T1000 (cell line): ENCODE data around the gene PTPN3.
"Not testable (repeated sequence)": the region's sequence is repeated elsewhere in the genome, so short reads cannot be mapped to it uniquely, and the experiment has no call there.

Experiments used
- DNase-seq: peaks from one replicate; lab custom pipeline; 2025; ENCODE audit warnings: mixed read lengths; lab: John Stamatoyannopoulos, UW

The PTPN3 gene

DNA sequence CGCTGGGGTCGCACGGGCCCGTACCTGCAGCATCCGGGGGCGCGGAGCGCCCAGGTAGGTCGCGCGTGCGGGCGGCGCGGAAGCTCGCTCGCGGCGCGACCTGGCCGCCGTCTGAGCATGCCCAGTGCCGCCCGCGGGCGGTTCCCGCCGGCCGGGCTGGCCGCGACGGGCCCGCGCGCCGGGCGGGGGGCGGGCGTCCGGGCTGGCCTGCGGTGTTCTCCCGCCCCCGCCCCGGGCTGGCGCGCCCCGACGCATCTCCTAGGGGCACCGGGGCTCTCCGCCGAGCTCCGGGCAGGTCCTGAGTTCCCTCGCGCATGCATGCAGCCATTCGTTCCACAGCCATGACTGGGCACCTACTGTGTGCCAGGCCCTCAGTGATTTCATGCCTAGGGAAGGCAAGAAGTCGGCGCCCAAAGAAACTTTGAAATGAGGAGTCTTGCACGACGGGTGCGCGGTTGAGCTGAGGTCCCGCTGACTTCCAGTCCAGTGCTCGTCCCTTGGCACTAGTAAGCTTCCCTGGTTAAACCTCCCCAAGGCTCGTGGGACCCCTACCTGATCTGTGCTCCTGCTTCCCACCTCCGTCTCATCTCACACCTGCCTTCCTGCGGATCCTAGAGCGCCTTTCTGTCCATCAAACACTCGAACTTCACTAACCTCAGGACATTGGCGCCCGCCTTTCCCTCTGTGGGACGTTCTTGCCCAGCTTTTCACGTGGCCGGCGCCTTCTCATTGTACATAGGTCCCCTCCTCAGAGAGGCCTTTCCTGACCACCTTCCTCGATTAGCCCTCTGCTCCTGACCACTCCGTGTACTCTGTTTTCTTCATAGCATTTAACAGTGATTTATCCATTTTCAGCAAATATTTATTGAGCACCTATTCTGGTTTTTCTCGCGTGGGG is at the start of gene PTPN3:
TSS of gene PTPN3 (minus strand) at position 113 of the 898 bp plus-strand sequence. CDS start 34,873 bp downstream, outside the sequence.
- DNase-seq, result no peak

DNA sequence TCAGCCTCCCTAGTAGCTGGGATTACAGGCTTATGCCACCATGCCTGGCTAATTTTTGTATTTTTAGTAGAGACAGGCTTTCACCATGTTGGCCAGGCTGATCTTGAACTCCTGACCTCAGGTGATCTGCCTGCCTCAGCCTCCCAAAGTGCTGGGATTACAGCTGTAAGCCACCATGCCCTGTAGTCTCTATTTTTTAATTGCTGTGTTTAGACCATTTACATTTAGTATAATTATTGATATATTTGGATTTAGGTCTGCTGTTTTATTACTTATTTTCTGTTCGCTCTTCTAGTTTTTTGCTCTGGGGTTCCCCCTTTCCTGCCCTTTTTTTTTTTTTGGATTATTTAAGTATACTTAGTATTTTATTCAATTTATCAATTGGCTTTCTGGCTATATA is 46.8 kb upstream of the PTPN3 start:
- not testable (repeated sequence) for DNase-seq

DNA sequence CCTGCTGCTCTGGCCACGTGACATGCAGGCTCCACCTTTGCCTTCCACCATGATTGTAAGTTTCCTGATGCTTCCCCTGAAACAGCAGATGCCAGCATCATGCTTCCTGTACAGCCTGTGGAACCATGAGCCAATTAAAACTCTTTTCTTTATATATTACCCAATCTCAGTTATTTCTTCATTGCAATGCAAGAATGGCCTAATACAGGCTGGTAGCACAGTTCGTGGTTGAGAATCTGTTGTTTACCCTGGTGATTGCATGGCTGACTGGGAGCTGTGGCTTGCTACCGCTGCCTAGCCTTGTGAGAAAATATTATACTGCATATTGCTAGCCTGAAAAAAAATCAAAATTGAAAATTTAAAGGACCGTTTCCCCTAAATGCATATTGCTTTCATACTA is 44.8 kb upstream of the PTPN3 start:
- no peak for DNase-seq

DNA sequence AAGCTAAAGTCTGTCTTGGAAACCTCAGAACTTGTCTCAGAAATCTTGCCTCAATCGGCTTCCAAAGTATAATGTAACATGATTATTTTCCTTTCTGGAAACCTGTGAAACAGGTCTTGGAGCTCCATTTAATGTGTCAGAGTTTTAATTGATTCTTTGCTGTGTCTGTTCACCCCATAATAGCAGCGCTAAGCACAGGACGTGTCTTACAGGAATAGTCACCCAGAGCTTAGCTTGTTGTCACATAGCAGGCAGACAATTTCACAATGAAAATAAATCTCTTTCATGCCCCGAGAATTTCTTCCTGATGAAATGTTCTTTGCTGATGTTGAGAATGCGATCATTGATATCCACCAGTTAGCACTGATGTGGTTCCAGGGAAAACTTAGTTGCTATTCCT is 40.2 kb upstream of the PTPN3 start:
- DNase-seq, result no peak

DNA sequence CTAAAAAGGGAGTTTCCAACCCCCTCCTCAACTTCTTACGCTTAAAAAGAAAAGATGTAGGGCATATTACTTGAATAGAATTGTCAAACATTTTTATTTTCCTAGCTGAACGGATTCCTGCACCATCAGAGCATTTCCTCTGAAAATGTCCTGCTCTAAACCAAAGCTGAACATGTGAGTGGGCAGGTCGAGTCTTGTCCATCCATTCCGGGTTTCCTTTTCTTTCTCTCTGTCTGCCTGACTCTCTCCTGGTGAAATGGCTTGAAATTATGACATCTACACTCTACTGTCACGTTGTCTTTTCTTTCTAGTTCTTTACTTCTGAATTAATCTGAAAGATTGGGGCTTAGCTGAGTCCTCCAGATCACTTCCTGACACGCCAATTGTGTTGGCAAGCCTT is 39.2 kb upstream of the PTPN3 start:
- no peak for DNase-seq

- no peak for DNase-seq
Measured at GRCh38 chr9:109536859-109537258, 38.8 kb upstream of the PTPN3 start.

DNA sequence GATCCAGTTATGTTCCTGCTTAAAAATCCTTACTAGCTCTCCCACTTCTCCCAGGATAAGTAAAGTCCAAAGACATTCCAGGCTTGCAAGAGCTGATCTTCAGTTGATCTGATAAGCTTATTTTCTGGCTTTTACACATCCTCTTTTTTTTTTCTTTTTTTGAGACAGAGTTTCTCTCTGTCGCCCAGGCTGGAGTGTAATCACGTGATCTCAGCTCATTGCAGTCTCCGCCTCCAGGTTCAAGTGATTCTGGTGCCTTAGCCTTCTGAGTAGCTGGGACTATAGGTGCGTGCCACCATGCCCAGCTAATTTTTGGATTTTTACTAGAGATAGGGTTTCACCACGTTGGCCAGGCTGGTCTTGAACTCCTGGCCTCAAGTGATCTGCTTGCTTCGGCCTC is 37.3 kb upstream of the PTPN3 start:
- no peak for DNase-seq

- DNase-seq, result no peak
Measured at GRCh38 chr9:109534151-109534550, 36.0 kb upstream of the PTPN3 start.

- DNase-seq, result not testable (repeated sequence)
Measured at GRCh38 chr9:109532652-109533051, 34.5 kb upstream of the PTPN3 start.

GRCh38 chr9:109522106-109522505 is 24.0 kb upstream of the PTPN3 start:
- DNase-seq, result no peak

DNA sequence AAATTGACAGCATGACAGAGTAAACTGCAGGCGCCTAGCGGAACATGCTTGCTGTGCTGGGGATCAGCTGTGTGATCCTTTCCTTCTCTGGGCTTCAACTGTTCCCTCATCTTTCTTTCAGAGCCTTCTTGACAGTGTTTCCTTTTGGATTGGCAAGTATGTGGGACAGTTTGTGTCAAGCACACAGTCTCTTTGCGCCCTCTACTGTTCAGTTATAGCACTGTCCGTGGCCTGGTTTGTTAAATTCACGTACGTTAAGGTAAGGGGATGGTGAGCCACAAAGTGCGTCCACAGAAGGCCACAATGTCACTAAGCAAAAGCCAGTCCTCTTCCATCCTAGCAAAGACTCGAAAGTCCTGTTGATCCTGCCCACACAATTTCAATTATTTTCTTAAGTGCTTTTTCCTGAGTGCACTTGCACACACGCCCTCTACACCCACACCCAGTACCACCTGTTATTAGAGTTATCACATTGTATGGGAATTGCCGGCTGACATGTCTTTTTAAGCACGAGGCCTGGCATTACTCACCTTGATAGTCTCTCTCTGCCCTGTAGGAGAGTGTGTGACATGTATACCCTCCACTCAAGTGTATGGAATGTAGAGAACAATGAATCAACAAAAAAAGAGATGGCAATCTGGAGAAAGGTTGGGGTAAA is 22.5 kb upstream of the PTPN3 start:
- DNase-seq, result peak; percentile 35

- no peak for DNase-seq
Measured at GRCh38 chr9:109519366-109519765, 21.3 kb upstream of the PTPN3 start.

DNA sequence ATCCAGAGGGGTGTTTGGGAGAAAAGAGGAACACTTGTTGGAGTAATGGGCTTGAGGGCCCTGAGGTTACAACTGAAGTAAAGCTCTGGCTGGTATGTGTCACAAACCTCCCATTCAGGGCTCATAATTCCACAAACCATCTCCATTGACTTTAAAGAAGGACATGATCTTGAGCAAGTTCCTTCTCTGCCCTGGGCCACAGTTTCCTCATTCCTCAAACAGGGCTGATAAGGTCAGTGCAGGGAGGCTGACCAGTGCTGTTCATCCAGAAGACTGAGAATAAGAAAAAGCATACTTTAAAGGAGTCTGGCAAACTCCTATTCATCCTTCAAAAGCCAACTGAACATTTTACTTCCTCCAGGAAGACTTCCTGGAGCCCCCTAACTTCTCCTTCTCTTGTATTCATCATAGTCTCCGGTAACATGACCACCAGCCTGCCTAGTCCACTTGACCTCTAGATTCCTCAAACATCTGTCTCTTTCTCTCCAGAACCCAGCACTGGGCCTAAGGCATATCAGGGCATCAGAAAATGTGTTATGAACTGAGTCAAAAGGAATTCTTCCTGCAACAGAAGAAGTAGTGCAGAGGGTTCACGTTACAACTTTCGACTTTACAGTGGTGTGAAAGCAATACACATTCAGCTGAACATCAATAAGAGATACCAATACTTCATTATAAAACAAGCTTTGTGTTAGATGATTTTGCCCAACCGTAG is 20.7 kb upstream of the PTPN3 start:
- no peak for DNase-seq

DNA sequence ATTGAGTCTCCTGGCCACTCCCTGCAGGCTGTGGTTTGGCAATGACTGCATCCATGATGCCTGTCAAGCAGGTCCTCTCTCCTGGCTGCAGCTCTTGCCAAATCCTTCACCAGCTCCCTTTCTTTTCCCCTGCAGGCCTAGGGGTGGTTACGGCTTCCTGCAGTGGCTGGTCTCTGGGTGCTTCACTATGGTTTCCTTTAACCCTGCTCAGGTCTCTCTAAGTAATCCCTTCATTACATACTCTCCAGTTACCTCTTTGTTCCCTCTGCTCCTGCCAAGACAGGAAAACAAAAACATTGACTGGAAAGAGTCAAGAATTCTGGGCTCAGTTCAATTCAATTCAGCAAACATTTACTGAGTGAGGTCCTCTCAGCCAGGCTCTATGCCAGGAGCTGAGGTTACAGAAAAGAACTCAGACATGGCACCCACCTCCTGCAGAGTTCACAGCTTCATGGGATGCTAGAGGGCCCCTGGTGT is 19.8 kb upstream of the PTPN3 start:
- DNase-seq, result no peak

DNA sequence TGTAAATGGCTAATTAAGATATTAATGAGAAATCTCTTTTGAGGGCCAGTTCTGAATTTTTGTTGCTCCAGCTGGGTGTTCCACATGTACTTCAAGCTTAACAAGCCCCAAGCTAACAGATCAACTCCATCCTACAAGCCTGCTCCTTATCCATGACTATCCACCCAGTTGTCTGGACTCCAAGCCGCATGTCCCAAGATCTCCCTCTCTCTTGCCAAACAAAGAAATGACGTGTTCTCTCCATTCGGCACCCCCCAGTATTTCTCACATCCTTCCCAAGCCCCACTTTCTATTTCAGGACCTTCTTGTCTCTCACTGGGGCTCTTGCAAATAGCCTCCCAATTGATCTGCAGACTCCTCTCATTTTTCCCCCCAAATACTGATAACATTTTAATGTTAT is 15.8 kb upstream of the PTPN3 start:
- no peak for DNase-seq

- no peak for DNase-seq
Measured at GRCh38 chr9:109512170-109512756, 14.2 kb upstream of the PTPN3 start.

DNA sequence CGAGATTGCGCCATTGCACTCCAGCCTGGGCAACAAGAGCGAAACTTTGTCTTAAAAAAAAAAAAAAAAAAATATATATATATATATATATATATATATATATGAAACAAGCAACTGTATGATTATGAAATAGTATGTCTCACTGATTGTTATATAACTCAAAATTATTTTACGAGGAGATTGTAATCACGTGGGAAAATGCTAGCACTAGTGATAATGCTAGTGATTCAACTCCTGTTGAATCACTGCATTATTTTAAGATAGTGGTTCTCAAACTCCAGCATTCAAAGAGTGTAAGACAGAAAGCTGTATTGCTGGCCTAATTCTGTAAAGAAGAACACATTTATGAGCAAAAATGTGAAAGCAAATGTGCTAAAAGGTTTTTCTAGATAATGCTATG is 12.4 kb upstream of the PTPN3 start:
- DNase-seq, result no peak

- DNase-seq, result not testable (repeated sequence)
Measured at GRCh38 chr9:109510042-109510441, 11.9 kb upstream of the PTPN3 start.

GRCh38 chr9:109509611-109510010 is 11.5 kb upstream of the PTPN3 start:
- no peak for DNase-seq

DNA sequence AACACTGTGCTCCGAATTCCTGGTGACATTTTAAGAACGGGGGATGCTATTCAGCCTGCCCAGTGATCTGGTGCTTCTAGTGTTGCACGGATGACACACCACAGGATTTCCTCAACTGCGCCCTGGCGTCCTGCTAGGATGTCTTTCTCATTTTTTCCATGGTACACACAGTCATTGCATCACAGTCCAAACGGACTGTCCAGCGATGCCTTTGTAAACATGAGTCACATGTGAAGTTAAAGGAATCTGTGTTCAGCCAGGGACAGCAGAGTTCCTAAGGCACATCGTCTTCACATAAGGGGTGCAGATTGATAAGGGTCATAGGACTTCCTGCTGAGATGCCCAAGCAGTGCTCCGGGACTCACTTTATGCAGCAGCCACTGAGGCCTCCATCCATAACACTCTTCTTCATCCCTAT is 9.3 kb upstream of the PTPN3 start:
- peak; percentile 55 for DNase-seq

GRCh38 chr9:109506097-109506712 is 8.1 kb upstream of the PTPN3 start:
- no peak for DNase-seq

GRCh38 chr9:109504689-109505088 is 6.6 kb upstream of the PTPN3 start:
- DNase-seq, result no peak
